Measurements from ENCODE around the gene MTUS2. TPM values are rescaled to one million over a fixed set of nuclear protein-coding genes. Genes with fewer than 3 reads are reported as not detected.

MTUS2 gene
- total RNA-seq, 1 experiment from 2014 or later: 0.11 TPM

DNA sequence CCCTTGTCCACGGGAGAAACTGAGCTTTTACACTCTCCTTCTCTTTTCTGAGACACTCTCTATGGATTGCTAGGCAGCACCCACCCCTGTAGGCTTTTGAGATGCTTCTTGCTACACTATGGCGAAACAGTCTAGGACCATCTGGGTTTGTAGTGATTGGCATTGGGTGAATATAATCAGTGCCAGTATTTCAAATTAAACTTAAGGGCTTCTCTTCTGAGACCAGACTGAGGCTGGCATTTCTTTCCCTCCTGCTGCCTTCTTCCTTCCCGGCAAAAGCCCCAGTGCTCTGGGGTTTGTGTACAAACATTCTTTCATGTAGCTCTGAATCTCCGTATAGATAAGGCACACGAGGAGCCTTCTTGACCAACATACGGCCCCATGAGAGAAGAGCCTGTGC, 498.6 kb downstream of the MTUS2 start:
- Histone ChIP-seq H3K9me3 (ENCODE audit: low read depth, low read length, poor library complexity, severe bottlenecking) (no peaks in the 10 kb centered on the region), H3K4me3 (ENCODE audit: low read depth, low read length, poor library complexity, severe bottlenecking) (no peak overlapping the region), H3K36me3 (ENCODE audit: insufficient read depth, low read length, poor library complexity, severe bottlenecking) (no peaks in the 10 kb centered on the region), H3K27me3 (replicated peaks; ENCODE audit: insufficient read depth, low read depth, low read length, poor library complexity) (peaks cover 16% of the 10 kb centered on the region), H3K4me1 (ENCODE audit: insufficient read depth, low read length, poor library complexity, severe bottlenecking) (no peaks in the 10 kb centered on the region), H3K27ac (ENCODE audit: low read depth, low read length, poor library complexity, severe bottlenecking) (no peak overlapping the region)
- TF ChIP-seq, protein P1, sequence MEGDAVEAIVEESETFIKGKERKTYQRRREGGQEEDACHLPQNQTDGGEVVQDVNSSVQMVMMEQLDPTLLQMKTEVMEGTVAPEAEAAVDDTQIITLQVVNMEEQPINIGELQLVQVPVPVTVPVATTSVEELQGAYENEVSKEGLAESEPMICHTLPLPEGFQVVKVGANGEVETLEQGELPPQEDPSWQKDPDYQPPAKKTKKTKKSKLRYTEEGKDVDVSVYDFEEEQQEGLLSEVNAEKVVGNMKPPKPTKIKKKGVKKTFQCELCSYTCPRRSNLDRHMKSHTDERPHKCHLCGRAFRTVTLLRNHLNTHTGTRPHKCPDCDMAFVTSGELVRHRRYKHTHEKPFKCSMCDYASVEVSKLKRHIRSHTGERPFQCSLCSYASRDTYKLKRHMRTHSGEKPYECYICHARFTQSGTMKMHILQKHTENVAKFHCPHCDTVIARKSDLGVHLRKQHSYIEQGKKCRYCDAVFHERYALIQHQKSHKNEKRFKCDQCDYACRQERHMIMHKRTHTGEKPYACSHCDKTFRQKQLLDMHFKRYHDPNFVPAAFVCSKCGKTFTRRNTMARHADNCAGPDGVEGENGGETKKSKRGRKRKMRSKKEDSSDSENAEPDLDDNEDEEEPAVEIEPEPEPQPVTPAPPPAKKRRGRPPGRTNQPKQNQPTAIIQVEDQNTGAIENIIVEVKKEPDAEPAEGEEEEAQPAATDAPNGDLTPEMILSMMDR (conservative IDR thresholded peaks at IDR 0.05; ENCODE audit: low read depth, low read length): no peak
- TF ChIP-seq EZH2 (IDR thresholded peaks at IDR 0.05; ENCODE audit: borderline replicate concordance, low read depth, low read length, poor library complexity, severe bottlenecking): no peak
- no TSS peak for BruUV-seq (replicated peaks)
- POLR2A ChIA-PET (ENCODE audit: low non-redundant PET): no interaction called here
- intact Hi-C loops (cut with micrococcal nuclease; ENCODE audit: unreplicated experiment): no loop called here
- CTCF ChIA-PET: no interaction called here
- no peak for DNase-seq (ENCODE audit: low spot score)

DNA sequence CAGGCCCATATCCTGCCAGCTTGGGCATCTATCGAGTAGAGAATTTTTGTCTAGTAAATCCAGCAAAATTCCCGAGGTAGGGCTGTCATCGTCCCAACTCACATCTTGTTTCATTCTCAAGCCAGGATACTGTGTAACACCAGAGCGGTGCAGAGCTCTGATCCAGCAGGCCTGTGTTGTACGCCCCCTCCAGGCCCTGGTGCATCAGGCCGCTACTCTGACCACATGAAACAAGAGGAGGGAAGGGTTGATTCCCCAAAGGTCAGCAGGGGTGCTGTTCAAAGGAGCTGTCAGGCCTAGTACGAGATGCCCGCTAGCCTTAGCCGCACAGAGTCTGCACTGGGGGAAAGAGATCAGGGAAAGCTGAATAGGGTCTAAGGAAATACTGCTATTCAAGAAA, 499.3 kb downstream of the MTUS2 start:
- CTCF ChIA-PET: no interaction called here
- TF ChIP-seq, protein P1 (conservative IDR thresholded peaks at IDR 0.05; ENCODE audit: low read depth, low read length): no peak
- TF ChIP-seq EZH2 (IDR thresholded peaks at IDR 0.05; ENCODE audit: borderline replicate concordance, low read depth, low read length, poor library complexity, severe bottlenecking): no peak

DNA sequence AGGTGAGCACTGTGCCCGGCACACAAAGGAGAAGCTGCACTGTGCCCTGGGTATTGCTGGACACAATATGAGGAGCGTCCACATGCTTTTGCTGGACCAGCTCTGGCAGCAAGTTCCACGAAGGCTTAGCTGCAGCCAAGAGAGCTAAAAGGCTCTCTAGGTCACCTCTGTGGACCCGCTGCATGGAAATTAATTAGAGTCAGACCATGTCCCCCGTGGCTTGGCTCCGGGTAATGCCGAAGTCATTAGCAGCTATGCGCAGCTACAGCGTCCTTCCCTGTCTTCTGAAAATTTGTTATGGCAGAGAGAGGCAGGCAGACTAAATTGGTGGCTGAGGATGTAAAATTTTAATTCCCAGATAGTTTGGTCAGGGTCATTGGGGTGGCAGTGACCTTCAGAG, 503.8 kb downstream of the MTUS2 start:
- H3K9me3 ChIP-seq (ENCODE audit: low read depth, low read length, poor library complexity, severe bottlenecking): no peaks in the 10 kb centered on the region
- TF ChIP-seq, protein P1 (conservative IDR thresholded peaks at IDR 0.05; ENCODE audit: low read depth, low read length): no peak
- ChIA-PET CTCF (no interaction called here), POLR2A (ENCODE audit: low non-redundant PET) (no interaction called here)
- no peaks in the 10 kb centered on the region for H3K36me3 ChIP-seq (ENCODE audit: insufficient read depth, low read length, poor library complexity, severe bottlenecking)
- intact Hi-C loops (cut with micrococcal nuclease; ENCODE audit: unreplicated experiment): no loop called here
- H3K4me3 ChIP-seq (ENCODE audit: low read depth, low read length, poor library complexity, severe bottlenecking): no peak overlapping the region
- peaks cover 15% of the 10 kb centered on the region for H3K27me3 ChIP-seq (replicated peaks; ENCODE audit: insufficient read depth, low read depth, low read length, poor library complexity)
- BruUV-seq (replicated peaks): no TSS peak
- H3K27ac ChIP-seq (ENCODE audit: low read depth, low read length, poor library complexity, severe bottlenecking): no peak overlapping the region
- no peaks in the 10 kb centered on the region for H3K4me1 ChIP-seq (ENCODE audit: insufficient read depth, low read length, poor library complexity, severe bottlenecking)
- no peak for DNase-seq (ENCODE audit: low spot score)

More for the DNA sequence above, 499.3 kb downstream of the MTUS2 start:
- H3K27ac ChIP-seq (ENCODE audit: low read depth, low read length, poor library complexity, severe bottlenecking): no peak overlapping the region
- H3K9me3 ChIP-seq (ENCODE audit: low read depth, low read length, poor library complexity, severe bottlenecking): no peaks in the 10 kb centered on the region
- H3K27me3 ChIP-seq (replicated peaks; ENCODE audit: insufficient read depth, low read depth, low read length, poor library complexity): peaks cover 15% of the 10 kb centered on the region
- no peaks in the 10 kb centered on the region for H3K4me1 ChIP-seq (ENCODE audit: insufficient read depth, low read length, poor library complexity, severe bottlenecking)
- no TSS peak for BruUV-seq (replicated peaks)
- POLR2A ChIA-PET (ENCODE audit: low non-redundant PET): no interaction called here
- no peak overlapping the region for H3K4me3 ChIP-seq (ENCODE audit: low read depth, low read length, poor library complexity, severe bottlenecking)
- no peaks in the 10 kb centered on the region for H3K36me3 ChIP-seq (ENCODE audit: insufficient read depth, low read length, poor library complexity, severe bottlenecking)
- intact Hi-C loops (cut with micrococcal nuclease; ENCODE audit: unreplicated experiment): no loop called here
- DNase-seq (ENCODE audit: low spot score): no peak
